ENCODE data around the gene KBTBD12.
"Not testable (repeated sequence)": the region's sequence is repeated elsewhere in the genome, so short reads cannot be mapped to it uniquely, and the experiment has no call there.

The KBTBD12 gene

DNA sequence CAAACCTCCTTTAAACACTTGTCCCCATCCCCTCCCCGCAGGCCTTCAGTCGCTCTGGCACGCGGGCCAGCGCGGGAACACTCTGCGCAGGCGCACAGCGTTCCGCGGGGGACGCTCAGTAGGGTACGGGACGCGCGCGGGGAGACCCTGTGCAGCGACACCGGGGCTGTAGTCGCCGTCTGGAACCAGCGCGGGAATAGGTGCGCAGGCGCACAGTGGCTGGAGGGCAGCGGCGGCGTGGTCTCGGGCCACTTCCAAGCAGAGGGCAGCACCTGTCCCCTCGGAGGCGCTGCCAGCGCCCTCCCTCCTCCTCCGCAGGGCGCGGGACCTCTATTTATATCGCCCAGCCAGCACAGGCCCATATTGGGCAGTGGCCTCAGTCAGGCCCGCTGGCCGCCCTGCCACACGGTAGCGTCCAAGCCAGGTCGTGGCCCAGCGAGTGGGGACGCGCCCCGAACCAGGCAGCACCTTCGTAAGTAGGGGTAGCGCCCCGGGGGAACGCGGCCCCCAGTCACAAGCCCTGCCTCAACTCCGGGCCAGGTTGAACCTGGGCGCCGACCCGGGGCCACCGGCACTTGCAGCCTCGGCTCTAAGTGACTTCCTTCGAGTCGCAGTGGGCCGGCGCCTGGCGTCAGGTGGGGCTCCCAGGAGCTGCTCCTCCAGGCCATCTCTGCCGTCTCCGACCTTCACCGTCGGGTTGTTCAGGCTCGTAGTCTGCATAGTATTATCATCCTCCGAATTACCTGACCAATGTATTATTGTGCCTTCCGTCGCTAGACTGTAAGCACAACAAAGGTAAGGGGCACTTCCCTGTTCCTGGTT is at the start of gene KBTBD12:
KBTBD12 (plus strand) TSS at position 118 of the 822 bp plus-strand sequence. CDS start 7,830 bp downstream, outside the sequence.
- DNase-seq (ENCODE audit: low read depth): no peak

- DNase-seq (ENCODE audit: low read depth): no peak
Observed at GRCh38 chr3:127865941-127866340, 49.1 kb upstream of the KBTBD12 start.

DNA sequence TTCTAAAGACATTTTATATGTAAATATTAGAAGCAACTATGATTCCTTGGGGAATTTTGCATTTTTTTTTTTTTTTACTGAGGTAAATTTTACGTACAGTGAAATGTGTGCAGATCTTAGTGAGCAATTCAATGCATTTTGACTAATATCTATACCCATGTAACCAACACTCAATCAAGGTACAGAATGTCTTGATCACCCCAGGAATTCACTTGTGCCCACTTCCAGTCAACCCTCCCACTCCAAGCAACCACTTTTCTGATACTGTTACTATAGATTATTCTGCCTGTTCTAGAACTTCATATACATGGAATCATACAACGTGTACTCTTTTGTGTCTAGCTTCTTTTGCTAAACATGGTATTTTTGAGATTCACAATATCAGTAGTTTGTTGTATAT is 47.6 kb upstream of the KBTBD12 start:
- DNase-seq (ENCODE audit: low read depth): no peak

DNA sequence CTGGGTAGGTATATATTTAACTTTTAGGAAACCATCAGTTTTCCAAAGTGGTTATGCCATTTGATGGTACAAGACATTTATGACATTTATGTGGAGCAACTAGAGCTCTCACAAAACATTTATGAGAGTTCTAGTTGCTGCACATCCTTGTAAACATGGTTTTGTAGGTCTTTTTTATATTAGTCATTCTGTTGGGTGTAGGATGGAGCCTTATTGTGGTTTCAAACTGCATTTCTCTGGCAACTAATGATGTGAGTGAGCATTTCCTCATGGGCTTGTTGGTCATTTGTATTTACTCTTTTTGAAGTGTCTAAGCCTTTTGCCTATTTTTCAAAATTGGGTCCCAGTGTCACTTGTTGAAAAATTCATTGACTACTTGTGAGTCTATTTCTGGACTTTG is 47.0 kb upstream of the KBTBD12 start:
- DNase-seq (ENCODE audit: low read depth): no peak

GRCh38 chr3:127870156-127870555 is 44.9 kb upstream of the KBTBD12 start:
- DNase-seq (ENCODE audit: low read depth): no peak

GRCh38 chr3:127874097-127874496 is 40.9 kb upstream of the KBTBD12 start:
- DNase-seq (ENCODE audit: low read depth): not testable (repeated sequence)

DNA sequence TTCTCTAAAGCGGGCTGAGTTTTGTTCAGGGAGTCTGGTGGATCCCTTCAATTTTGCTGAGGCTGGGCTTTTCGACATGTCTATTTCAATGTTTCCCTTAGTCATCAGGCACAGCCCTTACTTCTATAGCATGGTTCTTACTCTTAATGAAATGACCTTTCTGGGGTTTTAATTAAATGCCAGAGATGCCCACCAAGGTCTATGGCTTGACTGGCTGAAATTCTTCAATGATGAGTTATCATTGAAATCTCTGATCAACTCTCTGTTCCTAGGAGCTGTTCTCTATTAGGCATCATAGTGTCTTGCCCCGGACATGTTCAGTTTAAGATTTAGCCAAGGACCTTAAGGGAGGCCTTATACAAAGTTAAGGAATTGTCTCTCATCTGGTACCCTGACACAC is 33.4 kb upstream of the KBTBD12 start:
- DNase-seq (ENCODE audit: low read depth): no peak

DNA sequence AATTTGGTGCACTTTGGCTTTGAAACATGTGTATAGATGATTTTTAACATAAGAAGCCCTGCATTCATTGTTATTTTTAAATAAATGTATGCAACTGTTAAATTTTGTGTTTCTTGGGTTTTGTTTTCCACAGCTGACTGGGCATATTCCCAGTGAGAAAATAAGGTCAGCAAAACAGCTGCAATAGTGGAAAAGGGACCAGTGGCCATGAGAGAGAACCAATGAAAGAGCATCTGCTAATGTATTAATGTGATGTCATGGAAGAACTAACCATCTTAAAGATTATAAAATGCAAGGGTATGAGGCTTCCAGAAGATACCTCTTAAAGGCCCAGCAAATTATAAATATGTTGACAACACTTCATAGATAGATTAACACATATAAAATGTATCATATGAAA is 31.0 kb upstream of the KBTBD12 start:
- no peak for DNase-seq (ENCODE audit: low read depth)

DNA sequence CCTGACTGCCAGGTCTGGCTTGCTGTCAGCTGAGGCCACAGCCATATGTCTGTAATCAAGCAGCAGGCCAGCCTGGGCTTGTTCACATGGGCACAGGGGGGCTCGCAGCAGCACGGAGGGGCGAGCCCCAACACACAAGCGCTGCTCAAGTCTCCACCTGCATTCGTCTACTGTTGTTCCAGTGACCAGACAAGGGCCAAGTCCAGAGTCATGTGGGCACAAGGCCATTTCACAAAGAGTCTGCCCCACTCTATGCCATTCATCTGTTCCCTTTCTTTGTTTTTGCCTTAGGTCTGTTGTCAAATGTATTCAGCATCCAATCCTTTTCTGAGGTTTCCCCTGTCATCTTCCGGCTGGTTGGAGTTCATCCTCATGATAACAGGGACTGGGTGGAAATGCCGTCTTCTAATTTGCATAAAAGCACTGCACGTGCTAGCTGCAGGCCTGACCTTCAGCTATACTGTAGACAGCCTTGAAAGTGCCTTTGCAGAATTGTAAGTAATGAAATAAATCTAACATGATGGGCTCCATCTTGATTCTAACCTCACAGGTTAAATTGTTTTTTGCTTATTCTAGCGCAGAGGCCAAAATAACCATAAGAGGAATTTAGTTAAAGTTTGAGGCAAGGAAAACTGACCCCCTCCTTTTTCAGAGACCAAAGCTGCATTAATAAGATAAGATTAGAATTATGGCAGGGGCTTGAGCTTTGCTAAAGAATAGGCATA is 28.6 kb upstream of the KBTBD12 start:
- no peak for DNase-seq (ENCODE audit: low read depth)

- DNase-seq (ENCODE audit: low read depth): no peak
Observed at GRCh38 chr3:127886956-127887231, 28.1 kb upstream of the KBTBD12 start.

DNA sequence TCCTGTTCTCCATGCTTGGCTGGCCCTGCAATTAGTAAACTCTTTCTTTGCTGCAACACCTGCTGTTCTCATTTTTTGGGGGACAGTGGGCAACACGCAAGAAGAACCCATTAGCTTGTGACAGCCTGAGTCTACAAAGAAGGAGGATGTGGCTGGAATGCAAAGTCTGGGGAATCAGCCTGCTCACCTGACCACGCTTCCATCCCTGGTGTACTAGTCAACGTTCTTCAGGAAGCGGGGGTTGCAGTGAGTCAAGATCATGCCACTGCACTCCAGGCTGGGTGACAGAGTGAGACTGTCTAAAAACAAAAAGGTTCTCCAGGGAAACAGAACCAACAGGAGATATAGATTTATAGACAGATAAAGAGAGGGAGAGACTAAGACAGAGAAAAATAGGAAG is 27.7 kb upstream of the KBTBD12 start:
- DNase-seq (ENCODE audit: low read depth): no peak

DNA sequence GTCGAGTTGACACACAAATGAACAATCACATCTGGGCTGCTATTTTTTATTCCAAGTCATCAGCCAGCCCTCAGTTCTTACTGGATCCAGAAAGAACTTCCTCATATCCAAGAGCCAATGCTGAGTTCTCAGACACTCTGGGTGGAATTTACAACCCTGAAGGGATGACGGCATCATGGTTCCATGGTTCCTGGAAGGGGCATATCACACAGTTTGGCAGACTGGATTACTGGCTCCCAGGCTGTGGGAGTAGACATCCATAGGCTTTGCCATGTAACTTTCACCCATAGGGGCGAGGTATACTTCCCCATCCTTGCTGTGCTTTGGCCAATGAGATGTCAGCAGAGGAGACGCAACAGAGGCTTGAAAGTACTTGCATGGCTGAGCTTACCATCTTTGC is 26.9 kb upstream of the KBTBD12 start:
- no peak for DNase-seq (ENCODE audit: low read depth)

GRCh38 chr3:127888564-127889107 is 26.4 kb upstream of the KBTBD12 start:
- no peak for DNase-seq (ENCODE audit: low read depth)

GRCh38 chr3:127889461-127889863 is 25.6 kb upstream of the KBTBD12 start:
- DNase-seq (ENCODE audit: low read depth): no peak

GRCh38 chr3:127889976-127890650 is 24.9 kb upstream of the KBTBD12 start:
- no peak for DNase-seq (ENCODE audit: low read depth)

DNA sequence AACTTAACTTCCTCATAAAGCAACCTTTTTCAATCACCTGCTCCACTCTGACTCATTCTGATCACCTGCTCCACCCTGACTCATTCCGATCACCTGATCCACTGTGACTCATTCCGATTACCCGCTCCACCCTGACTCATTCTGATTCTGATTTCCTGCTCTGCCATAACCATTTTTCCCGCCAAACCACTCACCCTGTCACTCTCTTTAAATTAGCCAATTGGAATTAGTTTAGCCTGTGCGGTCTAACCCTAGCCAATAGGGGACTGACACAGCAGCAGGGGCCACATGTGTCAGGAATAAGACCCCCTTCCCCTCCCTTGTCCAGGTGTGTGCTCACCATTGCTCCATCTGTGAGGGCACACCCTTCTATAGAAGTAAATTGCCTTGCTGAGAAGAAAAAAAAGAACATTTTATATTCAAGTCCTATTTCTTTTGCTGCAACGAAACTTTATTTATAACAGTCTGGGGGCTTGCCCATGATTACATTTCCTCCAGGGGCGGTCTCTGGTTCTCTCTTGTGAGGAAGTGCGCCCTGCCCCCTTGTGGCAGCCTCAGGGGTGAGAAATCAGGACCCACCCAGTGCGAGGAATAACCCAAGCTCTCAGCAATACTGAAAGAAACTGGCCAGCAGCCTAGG is 24.3 kb upstream of the KBTBD12 start:
- not testable (repeated sequence) for DNase-seq (ENCODE audit: low read depth)

DNA sequence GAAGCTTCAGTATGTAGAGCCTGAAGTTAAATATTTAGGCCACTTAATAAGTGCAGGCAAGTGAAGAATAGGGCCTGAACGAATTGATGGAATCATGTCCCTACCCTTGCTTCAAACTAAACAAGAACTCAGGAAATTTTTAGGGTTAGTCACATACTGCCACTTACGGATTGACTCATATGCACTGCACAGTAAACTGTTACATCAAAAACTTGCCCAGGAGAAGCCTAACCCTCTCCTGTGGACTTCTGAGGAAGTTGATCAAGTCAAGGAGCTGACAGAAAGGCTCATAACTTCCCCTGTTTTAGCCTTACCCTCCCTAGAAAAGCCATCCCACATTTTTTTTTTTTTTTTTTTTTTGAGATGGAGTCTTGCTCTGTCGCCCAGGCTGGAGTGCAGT is 20.6 kb upstream of the KBTBD12 start:
- DNase-seq (ENCODE audit: low read depth): no peak

GRCh38 chr3:127899200-127899599 is 15.8 kb upstream of the KBTBD12 start:
- DNase-seq (ENCODE audit: low read depth): no peak

DNA sequence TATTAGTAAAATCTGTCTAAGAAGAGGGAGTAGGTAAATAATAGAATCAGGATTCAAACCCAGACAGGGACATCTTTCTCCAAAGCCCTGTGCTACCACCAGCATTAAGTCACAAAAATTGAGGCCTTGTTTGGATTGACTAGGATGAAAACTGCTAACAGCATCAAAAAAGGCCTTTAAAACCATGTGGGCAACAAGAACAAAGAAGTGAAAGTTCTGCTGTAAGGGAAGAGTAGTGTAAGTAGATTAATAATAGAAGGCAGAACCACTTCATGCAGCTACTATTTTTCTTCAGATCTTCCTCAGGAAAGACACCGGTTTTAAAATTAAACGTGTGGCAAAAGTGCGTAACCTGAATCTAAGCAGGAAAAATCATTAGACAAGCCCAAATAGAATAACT is 15.3 kb upstream of the KBTBD12 start:
- DNase-seq (ENCODE audit: low read depth): no peak

- no peak for DNase-seq (ENCODE audit: low read depth)
Observed at GRCh38 chr3:127900536-127900935, 14.5 kb upstream of the KBTBD12 start.

DNA sequence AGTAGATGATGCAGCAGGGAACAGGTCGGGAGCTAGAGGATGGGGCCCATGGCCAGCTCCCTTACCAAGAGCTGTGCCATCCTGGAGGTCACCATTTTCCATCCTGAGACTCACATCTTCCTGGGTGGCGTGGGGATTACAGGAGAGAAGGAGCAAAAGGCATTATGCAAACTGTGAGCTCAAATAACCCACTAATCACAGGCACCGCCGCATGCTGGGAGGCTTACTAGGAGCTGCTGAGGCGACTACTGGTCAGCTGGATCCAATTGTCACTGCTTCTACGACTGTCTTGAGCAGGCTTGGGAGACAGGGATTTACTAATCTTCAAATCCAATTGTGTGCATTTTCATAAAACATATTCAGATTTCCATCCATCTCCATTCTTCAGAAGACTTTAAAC is 12.5 kb upstream of the KBTBD12 start:
- no peak for DNase-seq (ENCODE audit: low read depth)

GRCh38 chr3:127903611-127904375 is 11.2 kb upstream of the KBTBD12 start:
- no peak for DNase-seq (ENCODE audit: low read depth)
